ENCODE data around the gene FRMD4B.

The FRMD4B gene

DNA sequence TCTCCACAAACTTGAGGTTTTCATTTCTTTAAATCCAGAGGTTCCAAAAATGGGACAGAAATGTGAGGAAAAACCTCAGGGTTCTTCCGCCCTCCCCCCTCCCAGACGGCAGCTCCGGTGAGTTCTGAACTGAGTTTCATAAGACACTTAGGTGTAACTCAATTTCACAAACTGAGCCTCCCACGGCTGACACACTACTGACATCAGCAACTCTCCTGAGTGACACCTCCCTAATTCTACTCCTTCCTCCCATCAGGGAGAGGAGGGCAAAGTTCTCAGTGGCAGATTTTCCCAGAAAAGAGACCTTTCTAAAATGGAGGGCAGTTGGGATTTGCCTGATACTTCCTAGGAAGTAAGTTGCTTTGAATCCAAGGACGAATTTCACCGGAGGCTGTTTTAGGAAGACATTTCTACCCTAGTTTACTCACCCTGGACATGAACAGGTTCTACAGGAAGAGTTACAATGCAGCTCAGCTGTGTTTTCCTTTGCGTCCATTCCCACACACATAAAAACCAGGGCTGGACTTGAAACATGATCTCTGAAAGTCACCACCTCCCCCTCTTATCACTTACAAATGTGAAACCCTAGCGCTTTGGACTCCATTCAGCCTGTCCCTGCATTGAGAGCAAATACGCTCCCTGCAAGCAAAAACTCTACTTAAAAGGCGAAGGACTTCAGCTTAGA is 185.4 kb downstream of the FRMD4B start:
- DNase-seq, result no peak

- DNase-seq, result no peak
Measured at GRCh38 chr3:69199942-69200341, 185.9 kb downstream of the FRMD4B start.

- DNase-seq, result no peak
Measured at GRCh38 chr3:69197922-69198530, 187.9 kb downstream of the FRMD4B start.

DNA sequence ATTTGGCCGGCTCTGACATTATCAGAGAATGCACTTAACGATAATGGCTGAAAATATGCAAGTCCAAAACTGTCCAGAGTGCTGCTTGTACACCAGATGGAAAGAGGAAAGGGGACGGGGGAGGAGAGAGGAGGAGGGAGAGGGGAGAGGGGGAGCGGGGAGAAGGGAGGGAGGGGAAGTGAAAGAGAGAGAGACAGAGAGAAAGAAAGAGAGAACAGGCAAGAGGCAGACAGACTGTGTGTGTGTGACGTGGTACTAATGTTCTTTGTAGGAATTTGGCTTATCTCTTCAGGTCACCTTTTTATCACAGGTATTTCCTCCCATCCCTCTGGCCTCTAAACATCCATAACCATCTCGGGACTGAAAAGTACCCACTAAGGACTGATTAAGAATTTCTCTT is 188.4 kb downstream of the FRMD4B start:
- no peak for DNase-seq

- DNase-seq, result no peak
Measured at GRCh38 chr3:69196876-69197275, 189.0 kb downstream of the FRMD4B start.

DNA sequence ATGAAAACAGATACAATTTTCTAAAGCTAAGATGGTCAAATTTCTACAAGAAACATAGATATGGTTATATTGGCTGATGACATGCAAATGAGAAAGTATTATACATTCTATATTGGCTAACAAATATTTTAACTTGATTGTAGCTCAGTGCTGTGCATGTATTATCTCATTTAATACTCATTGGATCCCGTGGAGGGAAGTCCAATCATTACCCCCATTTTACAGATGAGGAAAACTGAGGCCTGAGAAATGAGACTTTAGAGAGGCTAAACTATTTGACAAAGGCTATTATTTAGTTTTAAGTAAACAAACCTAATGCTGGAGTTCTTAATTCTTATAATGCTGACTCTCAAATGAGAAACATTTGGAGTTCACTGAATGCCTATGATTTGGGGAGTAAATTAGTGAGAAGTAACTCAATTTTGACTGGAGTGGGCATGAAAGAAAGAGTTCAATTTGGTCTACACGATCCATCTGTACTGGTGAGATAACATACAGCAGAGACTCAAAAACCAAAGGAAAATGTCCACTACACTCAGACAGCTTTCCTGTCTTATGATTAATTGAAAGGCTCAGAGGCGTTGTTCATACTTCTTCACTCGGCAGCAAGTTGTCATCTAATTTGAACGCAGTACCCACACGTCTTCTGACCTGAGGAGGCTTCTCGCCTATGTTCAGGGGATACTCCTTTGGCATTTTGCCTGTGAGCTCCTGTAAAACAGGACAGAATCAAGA is 191.3 kb downstream of the FRMD4B start:
- DNase-seq, result no peak

DNA sequence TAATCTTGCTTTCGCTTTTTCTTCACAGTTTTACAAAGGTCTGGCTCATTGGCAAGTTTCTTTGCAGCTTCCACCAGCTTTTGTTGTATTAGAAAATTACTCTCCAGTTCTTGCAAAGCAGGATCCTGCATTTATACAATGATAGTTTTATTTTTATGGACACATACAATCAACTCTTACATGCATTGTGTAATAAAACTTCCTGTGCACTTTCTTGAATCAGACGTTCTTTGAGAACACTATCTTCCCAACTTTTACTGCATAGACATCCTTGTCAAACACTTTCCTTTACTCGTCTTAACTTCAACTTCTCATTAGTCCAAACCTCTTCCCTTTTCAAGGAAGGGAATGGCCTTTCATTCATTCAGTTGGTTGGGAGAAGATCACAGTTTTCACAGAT is 192.1 kb downstream of the FRMD4B start:
- DNase-seq, result no peak

GRCh38 chr3:69191516-69191915 is 194.4 kb downstream of the FRMD4B start:
- DNase-seq, result no peak

GRCh38 chr3:69189487-69189886 is 196.4 kb downstream of the FRMD4B start:
- no peak for DNase-seq

DNA sequence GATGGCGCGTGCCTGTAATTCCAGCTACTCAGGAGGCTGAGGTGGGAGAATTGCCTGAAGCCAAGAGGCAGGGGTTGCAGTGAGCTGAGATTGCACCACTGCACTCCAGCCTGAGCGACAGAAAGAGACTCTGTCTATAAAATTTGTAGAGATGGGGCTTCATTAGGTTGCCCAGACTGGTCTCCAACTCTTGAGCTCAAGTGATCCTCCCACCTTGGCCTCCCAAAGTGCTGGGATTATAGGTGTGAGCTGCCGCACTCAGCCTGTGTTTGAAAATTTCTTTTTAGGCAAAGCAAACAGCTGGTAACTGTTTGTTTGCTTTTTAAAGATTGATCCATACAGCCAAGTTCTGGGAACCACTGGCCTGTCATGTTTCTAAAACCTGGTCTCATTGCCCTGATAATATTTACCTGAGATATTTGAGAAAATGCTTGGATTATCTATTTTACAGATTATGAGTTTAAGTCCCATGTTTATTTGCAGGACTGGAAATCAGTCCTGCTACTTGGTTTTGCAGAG is 199.3 kb downstream of the FRMD4B start:
- DNase-seq, result no peak

DNA sequence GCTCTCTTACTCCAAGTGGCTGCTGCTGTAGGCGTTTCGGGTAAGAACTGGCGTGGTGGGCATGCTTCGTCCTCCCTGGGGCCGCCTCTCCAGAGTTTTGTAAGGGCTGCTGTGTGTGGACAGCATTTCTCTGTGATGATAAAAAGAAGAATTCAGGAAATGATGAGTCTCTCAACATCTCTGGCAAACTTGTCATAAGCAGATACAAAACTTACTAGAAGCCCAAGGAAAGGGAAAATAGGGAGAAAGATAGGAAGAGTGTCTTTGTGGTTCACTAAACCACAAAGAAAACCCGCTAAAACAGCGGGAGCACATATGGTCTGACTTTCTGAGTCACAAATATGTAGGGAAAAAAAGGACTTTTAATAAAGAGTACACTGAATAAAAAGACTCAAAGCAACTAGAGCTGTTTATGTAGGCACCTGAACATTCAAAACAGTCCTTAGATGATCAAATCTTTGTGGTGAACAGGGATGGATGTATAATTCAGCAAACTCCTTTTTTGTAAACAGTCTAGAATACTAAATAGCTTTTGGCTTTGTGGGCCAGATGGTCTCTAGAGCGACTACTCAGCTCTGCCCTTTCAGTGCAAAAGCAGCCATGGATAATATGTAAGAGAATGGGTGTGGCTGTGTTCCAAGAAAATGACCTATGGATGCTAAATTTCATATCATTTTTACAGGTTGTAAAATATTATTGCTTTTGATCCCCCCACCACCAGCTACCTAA is 203.1 kb downstream of the FRMD4B start:
- no peak for DNase-seq

DNA sequence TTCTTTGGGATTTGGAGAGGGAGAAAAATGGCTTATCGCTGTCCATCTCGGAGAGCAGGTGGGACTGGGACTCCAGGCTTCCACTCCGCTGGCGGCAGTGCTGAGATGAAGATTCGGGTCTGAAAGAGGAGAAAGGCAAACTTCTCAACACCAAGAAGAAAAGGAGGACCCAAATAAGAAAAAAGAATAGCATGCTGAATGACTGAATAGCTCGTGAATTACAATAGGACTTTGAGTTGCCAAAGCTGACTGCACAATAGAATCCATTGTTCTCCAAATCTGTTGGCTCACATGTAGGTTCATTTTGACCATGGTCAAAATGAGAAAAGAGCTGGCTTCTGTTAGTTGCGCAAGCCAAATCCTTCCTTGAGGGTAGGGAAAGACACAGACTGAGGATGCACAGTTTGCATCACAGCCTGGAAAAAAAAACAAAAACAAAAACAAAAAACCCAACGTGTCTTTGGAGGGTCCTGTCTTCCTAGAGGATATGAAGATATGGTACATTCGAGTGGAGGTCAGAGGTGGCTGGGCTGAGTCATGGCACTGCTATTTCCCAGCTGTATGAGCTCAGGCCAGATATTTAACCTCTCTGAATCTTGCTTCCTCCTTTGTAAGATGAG is 204.2 kb downstream of the FRMD4B start:
- DNase-seq, result no peak

DNA sequence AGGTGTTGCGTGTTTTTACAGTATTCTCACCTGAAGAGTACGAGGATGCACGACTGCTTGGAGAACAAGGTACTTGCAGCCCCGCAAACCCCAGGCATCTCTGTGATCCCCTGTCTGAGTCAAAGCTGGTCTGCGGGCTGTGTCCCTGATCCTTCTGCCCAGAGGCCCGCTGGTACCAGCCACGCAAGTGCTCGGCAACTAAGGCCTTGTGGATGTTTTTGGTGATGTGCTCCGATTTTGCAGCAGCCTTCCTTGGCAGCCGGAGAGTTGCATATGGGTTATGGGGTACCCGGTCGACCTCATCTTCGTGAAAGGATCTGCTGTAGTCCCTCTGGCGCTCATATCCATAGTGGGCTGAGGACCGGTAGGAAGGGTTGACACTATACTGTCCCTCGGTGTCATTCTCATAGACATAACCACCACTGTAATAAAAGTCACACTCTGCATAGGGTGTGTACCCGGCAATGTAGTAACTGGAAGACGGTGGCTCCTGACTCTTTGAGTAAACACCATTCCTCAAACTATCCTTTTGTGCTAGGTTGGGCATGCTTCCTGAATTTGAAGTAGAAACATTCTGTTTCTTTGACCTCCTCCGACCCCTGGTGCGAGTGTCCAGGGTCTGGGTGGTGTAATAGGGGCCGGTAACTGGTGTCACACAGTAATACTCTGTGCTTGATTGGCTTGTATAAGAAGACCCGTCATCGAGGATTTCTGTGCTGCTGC is 204.9 kb downstream of the FRMD4B start:
- no peak for DNase-seq

- no peak for DNase-seq
Measured at GRCh38 chr3:69179740-69180372, 206.0 kb downstream of the FRMD4B start.

DNA sequence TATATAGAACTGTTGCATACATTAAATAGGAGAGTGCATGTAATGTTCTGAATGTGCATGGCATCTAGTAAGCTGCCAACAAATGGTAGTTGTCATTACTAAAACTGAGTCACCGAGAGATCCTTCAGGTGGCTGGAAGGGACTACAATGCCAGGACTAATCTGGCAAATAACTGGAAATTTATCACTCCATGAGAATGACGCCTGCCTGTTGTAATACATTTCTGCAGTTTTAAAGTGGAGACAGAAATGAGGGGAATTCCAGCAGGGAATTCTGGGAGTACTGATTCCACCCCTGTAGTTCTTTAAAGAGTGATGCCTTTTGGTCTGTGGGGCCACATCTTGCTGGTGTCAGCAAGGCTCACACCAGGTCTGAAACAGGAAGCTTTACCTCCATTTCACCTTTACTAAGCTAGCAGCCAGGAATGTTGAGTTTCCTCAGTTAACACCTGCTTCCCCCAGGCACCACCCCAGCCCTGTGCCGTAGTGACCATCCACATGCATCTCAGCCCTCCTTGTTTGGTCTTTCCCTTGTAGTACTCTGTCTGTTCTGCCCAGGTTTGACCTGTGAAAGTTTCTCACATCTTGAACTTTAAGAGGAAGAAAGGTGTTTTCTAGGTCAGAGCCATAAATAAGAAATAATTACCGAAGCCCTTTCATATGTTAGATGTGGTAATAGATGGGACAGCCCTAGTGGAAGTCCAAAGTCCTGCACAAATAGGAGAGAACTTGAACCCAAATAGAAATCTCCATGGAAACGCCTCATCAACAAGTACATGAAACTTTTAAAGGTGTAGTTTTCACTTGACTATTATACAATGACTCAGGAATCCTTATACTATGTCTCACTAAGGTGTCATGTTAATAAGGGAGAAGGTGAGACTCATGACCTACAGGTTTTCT is 206.8 kb downstream of the FRMD4B start:
- no peak for DNase-seq

DNA sequence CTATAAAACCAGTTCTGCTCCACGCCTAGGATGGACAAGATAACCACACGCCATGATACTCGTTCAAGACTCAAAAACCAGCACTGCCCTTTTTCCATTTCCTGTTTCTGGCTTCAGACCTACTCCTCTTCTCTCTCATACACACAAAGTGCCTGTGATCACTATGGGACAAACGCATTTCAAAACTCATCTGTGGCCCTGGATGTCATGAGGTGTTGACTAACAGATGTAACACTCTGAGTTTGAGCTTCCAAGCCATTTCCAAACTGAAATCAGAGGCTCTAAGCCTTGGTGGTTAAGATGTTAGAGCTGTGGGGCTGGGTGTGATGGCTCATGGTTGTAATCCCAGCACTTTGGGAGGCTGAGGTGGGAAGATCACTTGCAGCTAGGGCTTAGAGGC is 207.8 kb downstream of the FRMD4B start:
- DNase-seq, result no peak

- DNase-seq, result no peak
Measured at GRCh38 chr3:69174871-69175737, 210.8 kb downstream of the FRMD4B start.

DNA sequence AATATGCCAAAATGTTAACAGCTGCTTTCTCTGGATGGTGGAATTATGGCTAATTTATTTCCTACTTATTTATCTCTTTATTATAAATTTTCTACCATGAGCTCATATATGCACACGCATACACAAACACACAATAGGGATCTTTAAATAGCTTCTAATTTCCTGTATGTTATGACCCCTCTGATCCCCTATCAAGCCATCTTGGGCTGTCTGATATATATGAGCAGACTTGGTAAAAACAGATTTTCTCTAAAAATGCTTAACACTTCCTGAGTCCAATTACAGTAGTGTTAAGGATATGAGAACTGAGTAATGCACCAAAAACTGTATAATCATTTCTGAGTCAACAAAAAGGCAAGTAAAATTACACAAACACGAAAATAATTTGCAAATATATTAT is 211.4 kb downstream of the FRMD4B start:
- no peak for DNase-seq

GRCh38 chr3:69172058-69172457 is 213.8 kb downstream of the FRMD4B start:
- no peak for DNase-seq

GRCh38 chr3:69166446-69166845 is 219.4 kb downstream of the FRMD4B start:
- no peak for DNase-seq
